Activated T-cell treated with anti-CD3 and anti-CD28 coated beads for 4 hours (primary cell): ENCODE results near the gene KNDC1.
"Not testable (repeated sequence)": the region's sequence is repeated elsewhere in the genome, so short reads cannot be mapped to it uniquely, and the experiment has no call there.

Experiments
- DNase-seq: peaks from one replicate; pipeline ENCODE4 v3.0.0-alpha.2; 2020

Gene KNDC1

DNA sequence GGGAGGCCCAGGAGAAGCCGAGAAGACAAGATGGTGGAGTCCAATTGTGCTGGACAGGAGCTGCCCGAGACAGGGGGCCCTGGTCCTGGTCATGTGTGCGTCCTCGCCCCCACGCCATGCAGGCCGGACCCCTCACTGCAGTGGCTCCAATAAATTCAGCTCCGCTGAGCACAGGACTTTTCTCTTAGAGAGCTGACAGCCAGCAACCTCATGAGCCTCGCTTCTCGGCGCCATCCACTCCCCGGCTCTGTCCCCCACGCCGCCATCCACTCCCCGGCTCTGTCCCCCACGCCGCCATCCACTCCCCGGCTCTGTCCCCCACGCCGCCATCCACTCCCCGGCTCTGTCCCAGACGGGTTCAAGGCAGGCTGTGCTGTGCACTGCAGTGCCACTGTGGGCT, 67.2 kb downstream of the KNDC1 start:
- no peak for DNase-seq

DNA sequence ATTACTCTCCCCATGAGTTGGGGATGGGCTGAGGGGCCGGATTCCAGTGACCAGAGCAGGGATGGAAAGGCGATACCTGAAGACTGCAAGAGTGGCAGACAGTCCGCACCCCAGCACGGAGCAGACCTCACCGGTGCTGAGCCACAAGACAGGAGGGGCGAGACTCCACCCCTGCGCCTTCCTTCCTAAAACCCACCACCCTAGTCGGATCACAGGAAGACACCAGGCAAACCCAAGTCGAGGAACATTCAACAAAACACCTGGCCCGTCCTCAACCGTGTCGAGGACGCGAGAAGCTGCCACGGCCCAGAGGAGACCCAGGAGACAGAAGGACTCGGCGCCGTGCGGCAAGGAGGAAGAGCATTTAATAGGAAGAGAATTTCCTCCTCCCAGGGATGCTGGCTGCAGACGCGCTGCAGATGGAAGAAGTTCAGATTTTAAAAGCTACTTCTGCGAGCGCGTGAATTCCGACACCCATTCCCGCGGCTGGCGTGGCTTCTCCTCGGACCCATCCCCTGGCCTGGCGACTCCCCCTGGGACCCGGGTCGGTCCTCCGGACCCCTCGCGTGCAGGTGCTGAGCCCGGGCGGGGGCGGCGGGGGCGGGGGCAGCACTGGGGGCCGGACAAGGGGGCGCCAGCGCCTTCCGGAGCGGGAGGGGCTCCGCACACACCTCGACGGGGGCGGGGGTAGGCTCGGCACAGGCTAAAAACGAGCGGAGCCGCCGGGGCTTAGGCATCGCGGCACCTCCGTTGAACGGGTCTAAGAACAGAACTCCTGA, 69.4 kb downstream of the KNDC1 start:
- no peak for DNase-seq

DNA sequence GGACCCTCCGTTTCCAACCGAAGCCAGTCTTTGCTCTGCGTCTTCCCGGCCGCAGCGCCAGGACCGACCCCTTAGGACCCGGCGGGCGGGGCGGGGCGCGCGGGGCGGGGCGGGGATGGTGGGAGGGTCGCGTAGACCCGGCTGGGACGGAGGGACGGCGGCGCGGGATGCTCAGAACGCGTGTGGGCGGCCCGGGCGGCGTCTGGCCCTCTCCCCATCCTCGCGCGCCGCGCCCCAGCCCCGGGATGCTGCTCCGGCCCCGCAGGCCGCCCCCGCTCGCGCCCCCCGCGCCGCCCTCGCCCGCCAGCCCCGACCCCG, 70.0 kb downstream of the KNDC1 start, which contains the start of gene UTF1:
UTF1 (plus strand) TSS at position 174 of the 318 bp plus-strand sequence; CDS start at position 246, 72 bp downstream.
- DNase-seq = no peak

DNA sequence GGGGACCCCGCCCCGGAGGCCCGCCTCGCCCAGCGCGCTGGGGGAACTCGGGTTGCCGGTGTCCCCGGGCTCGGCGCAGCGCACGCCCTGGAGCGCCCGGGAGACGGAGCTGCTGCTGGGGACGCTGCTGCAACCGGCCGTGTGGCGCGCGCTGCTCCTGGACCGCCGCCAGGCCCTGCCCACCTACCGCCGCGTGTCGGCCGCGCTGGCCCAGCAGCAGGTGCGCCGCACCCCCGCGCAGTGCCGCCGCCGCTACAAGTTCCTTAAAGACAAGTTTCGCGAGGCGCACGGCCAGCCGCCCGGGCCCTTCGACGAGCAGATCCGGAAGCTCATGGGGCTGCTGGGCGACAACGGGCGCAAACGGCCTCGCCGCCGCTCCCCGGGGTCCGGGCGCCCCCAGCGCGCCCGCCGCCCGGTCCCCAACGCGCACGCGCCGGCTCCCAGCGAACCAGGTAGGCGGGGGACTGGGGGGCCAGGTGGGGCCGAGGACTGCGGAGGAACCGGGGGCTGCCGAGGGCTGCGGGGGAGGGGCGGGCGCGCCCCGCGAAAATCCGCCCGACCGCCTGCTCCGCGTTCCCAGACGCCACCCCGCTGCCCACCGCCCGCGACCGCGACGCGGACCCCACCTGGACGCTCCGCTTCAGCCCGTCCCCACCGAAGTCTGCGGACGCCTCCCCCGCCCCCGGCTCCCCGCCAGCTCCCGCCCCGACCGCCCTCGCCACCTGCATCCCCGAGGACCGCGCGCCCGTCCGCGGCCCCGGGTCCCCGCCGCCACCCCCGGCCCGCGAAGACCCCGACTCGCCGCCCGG, 70.6 kb downstream of the KNDC1 start:
- no peak for DNase-seq

DNA sequence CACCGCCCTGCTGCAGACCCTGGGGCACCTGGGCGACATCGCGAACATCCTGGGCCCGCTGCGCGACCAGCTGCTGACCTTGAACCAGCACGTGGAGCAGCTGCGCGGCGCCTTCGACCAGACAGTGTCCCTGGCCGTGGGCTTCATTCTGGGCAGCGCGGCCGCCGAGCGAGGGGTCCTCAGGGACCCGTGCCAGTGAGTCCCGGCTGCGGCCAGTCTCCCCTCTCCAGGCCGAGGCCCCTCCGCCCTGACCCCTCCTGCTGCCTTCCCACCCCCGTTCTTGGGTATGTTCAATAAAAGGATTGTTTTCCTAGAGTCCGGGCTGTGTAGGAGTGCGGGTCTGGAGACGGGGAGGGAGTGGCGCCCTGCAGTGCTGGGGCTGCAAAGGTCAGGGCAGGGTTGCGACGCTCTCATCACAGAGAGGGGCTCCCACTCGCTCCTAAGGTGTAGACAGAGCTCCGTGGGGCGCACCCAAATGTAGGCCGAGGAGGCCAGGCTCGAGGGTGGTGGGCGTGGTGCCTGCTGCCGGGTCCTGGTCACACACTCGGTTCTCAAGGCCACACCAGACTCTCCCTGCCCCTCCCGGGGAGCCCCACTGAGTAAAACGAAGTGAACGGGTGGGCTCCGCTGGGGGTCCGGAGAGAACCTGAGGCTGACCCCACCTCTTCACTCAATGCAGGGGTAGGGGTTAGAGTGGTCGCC, 71.4 kb downstream of the KNDC1 start:
- DNase-seq = no peak

DNA sequence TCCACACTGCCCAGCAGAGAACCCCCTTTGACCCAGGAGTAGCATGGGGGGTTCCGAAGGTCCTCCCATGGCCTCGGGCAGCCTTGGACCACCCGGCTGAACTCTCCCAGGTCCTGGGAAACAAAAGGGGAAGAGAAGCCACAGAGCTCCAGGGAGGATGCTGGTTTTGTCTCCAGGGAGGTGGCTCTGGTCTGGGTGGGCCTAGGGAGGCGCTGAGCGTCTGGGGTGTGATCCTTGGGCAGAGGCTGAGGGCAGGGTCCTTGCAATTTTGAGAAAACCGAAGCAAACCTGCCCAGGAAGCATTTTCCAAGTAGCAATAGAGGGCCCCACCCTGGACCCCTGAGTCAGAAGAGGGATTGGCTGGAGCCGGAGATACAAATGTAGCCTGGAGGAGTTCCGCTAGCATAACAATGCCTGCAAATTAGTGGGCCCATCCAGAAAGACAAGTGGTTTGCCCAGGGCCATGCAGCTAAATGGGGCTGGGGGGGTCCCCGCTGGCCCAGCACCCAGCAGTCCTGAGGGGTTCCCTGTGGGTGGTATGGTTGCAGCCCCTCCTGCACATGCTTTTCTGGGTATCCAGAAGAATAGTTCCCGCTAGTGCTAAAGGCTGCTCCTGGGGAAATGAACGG, 72.0 kb downstream of the KNDC1 start:
- DNase-seq = no peak

DNA sequence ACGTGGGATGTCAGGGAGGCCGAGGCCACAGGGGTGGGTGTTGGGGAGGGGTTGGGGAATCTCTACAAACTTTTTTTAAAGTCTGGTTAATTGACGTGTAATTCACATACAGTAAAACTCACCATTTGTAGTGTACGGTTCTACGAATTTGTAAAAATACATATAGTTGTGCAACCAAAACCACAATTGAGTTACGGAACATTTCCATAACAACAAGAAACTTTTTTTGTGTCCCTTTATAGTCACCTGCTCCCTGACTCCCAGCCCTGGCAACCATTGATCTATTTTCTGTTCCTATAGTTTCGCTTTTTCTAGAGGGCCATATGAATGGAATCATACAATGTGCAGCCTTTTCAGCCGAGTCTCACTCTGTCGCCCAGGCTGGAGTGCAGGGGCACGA, 74.8 kb downstream of the KNDC1 start:
- not testable (repeated sequence) for DNase-seq

DNA sequence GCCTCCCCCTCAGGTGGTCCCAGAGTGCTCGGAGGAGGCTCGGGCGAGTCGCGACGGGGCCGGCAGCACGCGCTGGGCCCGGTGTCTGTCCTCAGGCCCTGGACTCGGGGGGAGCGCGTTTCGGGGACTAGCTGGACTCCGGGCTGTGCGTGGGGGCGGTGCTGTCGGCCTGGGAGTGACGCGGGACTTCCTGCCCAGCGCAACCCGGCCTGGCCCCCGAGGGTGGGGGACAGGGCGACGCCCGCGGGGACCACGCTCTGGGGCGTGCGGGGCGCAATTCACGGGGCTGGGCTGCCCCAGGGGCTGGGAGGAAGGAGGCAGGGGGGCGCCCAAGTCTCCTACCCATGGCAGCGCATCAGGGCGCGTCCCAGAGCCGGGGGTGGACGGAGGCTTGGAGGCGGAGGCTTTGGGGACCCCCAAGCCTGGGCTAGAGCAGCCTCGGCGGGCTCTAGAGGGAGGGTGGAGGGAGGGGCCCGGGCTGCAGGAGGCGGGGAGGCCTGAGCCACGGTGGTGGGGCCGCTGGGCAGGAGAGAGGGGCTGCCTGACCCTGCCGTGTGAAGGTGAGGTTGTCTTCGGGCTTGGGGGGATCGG, 75.3 kb downstream of the KNDC1 start:
- DNase-seq = no peak

DNA sequence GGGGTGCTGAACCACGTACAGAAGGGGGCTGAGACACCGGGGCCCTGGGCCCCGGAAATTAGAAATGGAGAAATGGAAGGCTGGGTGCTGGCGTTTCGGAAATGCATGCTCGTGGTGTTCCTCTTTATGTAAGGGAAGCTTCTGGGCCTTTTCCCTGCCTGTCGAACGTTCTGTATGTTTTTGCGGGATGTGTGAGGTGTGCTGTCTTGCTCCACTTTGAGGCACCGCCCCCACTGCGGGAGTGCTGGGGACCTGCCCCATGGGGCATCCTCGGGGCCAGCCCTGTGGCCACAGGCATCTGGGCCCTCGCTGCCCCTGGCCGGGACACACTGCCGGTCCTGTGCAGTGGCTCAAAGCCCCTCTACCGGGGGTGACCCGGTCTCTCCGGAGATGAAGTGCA, 75.9 kb downstream of the KNDC1 start:
- DNase-seq = no peak

DNA sequence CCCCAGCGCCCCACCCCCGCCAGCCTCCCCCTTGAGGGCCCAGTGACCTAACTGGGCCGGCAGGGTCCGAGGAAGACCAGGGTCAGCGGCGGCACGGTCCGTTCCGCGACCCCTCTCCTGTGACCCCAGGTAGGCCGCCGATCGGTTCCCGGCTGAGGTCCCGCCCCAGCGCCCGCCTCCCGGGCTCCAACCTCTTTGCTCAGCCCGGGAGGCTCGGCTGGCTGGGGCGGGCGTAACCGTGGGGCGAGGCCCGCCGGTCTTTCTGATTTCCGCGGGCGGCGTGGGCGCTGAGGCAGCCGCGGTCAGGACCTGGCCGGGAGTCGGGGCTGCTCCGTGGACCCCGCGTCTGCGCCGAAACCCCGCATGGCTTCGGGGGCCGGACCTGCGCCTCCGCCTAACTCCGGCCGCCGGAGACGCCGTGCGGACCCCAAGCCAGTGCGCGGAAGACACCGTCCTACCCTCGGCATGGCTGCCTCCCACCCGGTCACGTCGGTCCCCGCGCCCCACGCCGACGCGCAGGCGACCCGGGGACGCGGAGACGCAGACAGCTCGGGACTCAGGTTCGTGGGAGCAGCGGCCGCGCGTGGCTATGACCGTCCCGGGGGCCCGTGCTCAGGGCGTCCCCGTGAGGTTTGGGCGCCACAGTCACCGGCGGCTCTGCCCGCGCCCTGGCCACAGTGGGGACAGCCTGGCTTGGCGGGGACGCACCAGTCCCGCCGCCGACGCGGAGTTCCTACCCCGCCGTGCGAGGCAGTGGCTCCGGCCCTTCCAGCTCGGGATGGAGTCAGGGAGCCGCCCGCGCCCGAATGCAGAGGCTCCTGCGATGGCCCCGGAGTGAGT, 76.6 kb downstream of the KNDC1 start:
- no peak for DNase-seq

DNA sequence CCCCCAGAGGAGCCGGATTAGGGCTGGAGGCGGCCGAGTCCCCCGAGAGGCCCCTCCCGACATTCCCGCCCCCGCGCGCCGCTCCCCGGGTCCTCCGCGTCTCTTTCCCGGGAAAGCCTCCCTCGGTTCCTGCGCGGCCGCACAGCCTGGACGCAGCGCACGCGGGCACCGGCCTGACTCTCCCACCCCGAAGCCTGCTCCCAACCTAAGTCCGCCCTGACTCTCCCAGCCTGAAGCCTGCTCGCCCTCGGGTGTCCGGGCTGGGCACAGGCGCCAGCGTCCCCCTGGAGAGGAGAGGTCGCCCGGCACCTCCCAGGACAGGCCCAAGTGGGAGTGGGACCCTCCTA, 77.2 kb downstream of the KNDC1 start:
- no peak for DNase-seq

DNA sequence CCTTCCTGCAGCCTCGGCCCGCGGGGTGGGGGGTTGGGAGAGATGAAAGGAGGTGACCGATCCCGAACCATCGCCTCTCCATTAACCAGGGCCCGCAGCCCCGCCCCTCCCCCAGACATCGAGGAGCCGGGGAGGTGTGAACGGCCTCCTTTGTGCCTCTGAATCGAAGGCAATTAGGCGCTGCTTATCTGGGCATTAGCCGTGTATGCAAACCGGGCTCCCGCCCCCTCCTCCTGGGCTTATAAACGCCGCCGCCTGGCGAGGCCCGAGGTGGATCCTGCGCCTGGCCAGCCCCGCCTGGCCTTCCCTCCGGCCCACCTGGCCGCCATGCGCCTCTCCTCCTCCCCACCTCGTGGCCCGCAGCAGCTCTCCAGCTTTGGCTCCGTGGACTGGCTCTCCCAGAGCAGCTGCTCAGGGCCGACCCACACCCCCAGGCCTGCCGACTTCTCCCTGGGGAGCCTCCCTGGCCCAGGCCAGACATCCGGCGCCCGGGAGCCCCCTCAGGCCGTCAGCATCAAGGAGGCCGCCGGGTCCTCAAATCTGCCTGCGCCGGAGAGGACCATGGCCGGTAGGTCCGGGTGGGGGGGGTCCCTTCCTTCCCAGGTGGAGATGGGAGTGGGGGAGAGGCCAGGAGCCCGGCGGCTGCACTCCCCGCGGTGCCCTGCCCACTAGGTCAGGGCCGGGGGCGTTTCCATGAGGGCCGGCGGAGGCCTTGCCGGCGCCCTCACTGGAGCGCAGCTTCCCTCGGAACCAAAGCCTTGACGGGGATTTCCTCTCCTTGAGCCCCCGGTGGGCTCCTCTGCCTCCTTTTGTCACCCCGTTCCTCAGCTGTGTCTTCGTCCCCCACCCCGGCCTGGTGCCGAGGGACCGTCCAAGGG, 77.8 kb downstream of the KNDC1 start, which contains the start of gene VENTX:
VENTX (plus strand) TSS at position 268 of the 878 bp plus-strand sequence; CDS start at position 328, 60 bp downstream.
- no peak for DNase-seq

DNA sequence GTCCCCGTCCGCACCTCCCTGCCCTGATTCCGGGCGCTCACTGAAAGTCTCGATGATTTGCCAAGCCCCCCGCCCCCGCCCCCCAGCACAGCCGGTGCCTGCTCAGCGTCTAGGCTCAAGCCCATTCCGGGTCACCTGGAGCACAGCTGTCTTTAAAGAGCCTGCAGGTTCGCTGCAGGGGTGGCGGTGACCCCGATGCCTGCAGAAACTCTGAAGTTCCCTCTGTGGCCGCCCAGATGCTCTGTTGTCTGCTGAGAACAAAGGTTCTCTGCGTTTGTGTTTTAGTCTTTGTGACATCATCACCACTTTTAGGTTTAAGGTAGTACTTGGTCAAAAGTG, 78.4 kb downstream of the KNDC1 start:
- no peak for DNase-seq

DNA sequence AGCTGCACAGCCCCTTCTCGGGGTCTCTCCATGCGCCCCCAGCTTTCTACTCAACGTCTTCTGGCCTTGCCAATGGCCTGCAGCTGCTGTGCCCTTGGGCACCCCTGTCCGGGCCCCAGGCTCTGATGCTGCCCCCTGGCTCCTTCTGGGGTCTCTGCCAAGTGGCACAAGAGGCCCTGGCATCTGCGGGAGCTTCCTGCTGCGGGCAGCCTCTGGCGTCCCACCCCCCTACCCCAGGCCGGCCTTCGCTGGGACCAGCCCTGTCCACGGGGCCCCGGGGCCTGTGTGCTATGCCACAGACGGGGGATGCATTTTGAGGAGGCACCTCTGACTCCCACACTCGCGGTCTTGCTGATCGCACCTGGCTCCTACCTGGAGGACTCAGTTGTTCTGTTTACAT, 80.0 kb downstream of the KNDC1 start:
- DNase-seq = no peak

DNA sequence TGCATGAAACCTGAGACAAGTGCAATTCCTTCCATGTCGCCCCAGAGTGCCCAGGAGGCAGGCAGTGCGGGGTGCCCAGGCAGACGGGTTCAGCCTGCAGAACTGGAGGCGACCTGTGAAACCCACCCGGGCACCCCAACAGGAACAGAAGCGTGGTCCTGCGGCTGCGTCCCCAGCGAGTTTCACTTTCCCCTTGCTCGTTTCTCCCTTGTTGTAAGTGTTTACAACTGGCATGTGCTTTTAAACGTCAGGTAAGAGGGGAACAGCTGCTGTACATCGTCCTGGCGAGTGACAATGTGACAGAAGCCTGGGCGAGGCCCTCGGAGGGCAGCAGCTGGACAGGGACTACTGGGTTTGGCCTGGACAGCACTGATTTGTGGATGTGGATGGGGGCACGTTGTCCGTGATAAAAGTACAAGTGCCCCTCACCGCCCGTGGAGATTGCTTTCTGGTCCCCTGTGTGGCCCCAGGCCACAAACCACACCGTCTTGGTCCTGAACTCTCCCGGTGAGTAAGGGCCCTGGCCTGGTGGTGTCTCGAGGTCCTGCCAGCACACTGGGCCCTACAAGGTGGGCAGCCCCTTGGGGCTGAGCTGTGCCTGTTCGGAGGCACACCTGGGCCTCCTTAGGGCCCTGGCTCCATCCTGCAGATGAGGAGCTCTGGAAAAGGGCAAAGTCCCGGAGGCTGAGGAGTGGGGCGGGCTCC, 81.6 kb downstream of the KNDC1 start:
- DNase-seq = no peak

DNA sequence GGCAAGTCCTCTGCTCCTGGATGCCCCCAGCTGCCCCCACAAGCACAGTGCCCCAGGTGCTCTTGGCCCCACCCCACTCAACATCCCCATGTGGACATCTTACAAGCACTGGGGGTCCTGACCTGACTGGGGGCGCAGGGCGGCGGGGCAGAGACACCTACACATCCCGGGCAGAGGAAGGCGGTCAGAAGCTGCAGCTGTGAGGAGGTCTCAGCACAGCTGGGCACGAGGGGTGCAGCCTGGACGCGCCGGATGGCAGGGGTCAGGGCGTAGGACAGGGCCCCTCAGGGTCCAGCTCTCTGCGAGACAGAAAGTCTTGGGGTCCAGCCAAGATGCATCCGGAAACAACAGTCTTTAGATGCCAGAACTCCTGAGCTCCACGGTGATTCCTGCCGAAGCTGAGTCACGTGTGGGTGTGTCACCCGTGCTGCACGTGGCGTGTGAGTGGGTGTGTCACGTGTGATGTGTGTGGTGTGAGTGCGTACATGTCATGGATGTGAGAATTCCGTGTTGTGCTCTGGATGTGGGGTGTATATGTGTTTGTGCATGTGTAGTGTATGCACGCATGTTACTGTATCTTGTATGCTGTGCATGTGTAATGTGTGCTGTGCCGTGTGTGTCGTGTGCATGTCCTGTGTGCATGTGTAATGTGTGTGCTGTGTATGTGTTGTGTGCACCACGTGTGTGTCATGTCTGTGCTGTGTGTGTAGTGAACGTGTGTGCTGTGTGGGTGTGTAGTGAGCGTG, 82.8 kb downstream of the KNDC1 start:
- no peak for DNase-seq

DNA sequence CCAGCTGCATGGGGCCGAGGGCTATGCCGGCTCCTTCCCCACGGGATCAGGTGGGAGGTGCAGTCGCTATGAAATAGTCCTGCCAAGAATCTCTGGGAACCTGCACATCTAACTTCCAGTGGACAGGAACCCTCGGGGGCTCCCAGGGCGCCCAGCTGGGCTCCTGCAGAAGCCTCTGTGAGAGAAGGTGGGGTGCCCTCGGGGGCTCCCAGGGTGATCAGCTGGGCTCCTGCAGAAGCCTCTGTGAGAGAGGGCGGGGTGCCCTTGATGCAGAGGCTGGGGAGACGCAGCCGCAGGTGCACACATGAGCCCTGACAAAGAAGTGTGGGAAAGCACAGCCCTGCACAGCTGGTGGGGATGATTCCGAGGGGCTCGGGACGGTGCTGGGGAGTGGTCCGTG, 83.6 kb downstream of the KNDC1 start:
- DNase-seq = no peak

DNA sequence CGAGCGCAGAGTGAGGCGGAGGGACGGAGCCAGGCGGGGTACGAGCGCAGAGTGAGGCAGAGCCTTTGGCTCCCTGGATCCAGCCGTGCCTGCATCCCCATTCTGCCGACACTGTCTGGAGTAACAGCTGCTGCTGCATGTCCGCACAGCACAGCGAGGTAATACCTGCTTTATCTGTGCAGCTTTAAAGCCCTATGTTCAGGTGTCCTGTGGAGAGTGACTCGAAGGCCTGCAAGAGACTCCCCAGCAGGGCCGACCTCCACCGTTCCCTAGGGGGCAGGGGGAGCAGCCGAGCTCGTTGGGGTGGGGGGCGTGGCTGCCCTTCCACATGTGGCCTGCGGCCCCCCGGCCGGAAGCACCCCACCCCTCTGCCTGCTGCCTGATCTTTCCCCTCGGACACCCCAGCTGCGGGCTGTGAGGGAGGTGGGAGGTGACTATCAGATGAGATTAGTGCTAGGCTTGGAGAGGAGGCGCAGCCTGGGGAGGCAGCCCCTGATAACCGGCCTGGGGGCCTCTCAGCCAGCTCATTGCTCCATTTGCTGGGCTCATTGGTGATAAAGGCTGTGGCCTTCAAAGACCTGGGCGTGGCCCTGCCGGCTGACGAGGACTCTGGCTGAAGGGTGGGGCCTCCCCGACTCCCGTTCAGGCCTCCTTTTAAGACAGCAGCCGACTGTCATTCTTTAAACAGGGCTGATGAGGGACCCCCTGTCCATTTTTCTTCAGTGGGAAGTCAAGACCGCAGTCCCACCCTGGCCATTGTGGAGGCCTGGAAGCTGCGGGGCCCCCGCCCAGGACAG, 85.6 kb downstream of the KNDC1 start:
- no peak for DNase-seq

DNA sequence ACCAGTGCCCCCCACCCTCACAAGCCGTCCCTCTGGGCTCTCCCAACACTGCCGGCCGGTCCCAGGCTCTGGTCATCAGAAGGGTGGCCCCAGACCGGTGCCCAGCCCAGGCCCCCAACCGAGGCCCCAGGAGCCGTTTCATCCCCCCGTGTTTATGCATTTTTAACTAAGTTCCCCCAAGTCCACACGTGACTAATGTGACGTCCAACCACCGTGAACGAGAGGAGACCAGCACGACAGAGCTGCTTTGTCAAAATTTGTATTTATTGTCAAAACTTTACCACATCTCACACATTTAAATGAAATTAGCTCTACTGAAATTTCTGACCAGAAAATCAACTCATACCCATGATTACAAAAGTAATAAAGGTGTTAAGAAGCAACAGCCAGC, 86.2 kb downstream of the KNDC1 start:
- no peak for DNase-seq
